Fibroblast of skin of abdomen (primary cell): ENCODE results near the gene ITCH.
A peak's percentile ranks its signal among the peaks of the same experiment; 100 is the strongest.
"Not testable (repeated sequence)": the region's sequence is repeated elsewhere in the genome, so short reads cannot be mapped to it uniquely, and the experiment has no call there.

Experiments used
- DNase-seq: peaks from one replicate; pipeline ENCODE4 v3.0.0-alpha.2; 2013

Gene ITCH

DNA sequence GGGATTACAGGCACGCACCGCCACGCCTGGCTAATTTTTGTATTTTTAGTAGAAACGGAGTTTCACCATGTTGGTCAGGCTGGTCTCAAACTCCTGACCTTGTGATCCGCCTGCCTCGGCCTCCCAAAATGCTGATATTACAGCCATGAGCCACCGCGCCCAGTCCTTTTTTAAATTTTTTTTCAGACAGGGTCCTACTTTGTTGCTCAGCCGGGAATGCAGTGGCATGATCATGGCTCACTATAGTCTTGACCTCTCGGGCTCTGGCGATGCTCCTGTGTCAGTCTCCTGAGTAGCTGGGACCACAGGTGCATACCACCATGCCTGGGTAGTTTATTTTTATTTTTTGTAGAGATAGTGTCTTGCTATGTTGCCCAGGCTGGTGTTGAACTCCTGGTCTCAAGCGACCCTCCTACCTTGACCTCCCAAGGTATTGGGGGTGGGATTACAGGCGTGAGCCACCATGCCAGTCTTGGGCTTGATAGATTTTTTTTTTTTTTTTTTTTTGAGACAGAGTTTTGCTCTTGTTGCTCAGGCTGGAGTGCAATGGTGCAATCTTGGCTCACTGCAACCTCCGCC lies 19.9 kb downstream of the ITCH start:
- not testable (repeated sequence) for DNase-seq

- DNase-seq = no peak
These were observed 22.4 kb downstream of the ITCH start for GRCh38 chr20:34385464-34385863.

GRCh38 chr20:34388000-34388399 lies 24.9 kb downstream of the ITCH start:
- DNase-seq = no peak

DNA sequence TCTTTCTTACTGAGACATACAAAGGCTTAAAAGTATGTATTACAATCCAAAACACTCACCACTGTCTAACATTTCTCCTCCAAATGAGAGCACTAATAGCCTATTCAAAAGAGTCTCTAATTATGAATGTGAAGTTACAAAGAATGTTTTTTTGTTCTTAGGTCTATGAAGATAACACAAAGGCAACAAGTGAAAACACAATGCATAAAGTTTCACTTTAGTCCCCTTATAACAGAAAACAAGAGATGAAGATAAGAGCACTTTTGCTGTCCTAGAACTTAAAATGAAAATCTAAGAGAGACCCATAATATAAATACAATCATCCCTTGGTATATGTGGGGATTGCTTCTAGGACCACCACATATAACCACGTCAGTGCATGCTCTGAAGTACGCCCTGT lies 25.6 kb downstream of the ITCH start:
- no peak for DNase-seq

DNA sequence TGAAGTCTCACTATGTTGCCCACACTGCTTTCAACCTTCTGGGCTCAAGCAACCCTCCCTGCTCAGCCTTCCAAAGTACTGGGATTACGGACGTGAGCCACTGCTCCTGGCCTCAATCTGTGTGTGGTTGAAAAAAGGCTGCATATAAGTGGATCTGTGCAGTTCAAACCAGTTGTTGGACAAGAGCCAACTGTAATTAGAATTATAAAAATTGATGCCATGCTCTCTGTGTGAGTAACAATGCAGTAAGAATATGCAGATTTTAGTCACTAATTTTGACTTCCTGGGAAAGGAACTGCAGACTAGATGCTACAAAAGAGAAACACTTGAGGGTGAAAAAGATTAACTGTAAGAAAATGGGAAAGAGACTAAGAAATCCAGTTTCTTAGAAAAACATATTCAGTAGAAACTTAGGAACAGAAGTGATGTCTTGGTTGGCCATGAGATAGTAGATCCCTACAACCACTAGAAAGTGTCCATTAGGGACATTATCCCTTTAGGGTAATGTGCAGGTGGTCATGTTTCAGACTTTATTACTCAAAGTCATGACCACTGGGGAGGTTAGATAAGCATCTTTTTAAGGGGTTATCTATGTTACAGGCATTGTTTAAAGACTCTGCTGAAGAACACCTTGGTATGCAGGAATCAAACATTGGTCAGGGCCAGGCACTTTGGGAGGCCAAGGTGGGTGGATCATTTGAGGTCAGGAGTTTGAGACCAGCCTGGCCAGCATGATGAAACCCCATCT lies 26.3 kb downstream of the ITCH start:
- peak; percentile 56 for DNase-seq

DNA sequence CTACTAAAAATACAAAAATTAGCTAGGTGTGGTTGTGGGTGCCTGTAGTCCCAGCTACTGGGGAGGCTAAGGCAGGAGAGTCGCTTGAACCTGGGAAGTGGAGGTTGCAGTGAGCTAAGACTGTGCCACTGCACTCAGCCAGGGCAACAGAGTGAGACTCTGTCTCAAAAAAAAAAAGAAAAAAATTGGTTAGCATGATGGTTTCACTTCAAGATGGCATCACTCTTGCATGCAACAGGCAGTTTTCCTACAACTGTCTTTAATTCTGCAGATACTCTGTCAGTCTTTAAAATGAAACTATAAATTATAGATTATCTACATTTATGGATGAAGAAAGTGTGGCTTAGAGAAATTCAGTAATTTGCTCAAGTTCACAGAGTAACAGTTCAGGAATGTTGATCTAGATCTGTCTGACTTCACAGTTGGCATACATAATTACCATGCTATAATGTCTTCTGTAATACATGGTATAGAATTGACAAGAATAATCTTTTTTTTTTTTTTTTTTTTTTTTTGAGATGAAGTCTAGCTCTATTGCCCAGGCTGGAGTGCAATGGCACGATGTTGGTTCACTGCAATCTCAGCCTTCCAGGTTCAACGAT lies 27.0 kb downstream of the ITCH start:
- DNase-seq = peak; percentile 40

GRCh38 chr20:34396408-34396807 lies 33.3 kb downstream of the ITCH start:
- no peak for DNase-seq

GRCh38 chr20:34397096-34397495 lies 34.0 kb downstream of the ITCH start:
- no peak for DNase-seq

DNA sequence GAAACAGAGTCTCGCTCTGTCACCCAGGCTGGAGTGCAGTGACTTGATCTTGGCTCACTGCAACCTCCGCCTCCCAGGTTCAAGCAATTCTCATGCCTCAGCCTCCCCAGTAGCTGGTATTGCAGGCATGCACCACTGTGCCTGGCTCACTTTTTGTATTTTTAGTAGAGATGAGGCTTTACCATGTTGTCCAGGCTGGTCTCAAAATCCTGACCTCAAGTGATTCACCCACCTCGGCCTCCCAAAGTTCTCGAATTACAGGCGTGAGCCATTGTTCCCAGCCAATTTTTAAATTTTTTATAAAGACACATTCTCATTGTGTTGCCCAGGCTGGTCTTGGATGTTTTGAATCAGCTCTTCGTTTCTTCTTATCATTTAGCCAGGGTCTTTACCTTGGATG lies 37.7 kb downstream of the ITCH start:
- DNase-seq = peak; percentile 59

GRCh38 chr20:34401741-34402455 lies 38.8 kb downstream of the ITCH start:
- no peak for DNase-seq

DNA sequence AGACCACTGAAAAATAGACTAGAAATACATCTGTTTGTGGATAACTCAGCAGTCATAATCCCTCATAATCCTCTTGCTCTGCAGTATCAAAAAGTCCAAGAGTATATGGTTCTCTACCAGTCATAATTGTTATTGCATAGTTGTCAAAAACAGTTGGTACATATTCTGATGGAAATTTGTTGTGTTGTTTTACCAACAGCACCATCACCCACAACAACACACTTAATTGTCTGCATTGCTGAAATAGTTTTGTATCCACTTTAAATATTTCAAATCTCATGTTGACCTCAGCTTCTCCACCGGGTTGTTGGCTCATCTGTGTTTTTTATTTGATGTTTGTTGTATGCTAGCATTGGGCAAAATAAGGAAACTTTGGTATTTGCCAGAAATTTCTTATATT lies 39.4 kb downstream of the ITCH start:
- peak; percentile 6 for DNase-seq

- no peak for DNase-seq
These were observed 40.2 kb downstream of the ITCH start for GRCh38 chr20:34403063-34403827.

GRCh38 chr20:34403908-34404307 lies 40.8 kb downstream of the ITCH start:
- no peak for DNase-seq

- no peak for DNase-seq
These were observed 41.7 kb downstream of the ITCH start for GRCh38 chr20:34404803-34405202.

GRCh38 chr20:34405247-34405651 lies 42.2 kb downstream of the ITCH start:
- DNase-seq = not testable (repeated sequence)

DNA sequence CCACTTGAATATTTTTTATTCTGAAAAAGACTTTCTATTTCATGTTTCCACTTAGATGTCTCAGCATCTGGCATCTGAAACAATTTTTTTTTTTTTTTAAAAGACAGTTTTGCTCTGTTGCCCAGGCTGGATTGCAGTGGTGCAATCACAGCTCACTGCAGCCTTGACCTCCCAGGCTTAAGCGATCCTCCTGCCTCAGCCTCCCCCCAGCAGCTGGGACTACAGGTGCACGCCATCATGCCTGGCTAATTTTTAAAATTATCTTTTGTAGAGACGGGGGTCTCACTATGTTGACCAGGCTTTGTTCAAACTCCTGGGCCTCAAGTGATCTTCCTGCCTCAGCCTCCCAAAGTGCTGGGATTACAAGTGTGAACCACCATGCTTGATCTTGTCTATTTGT lies 42.9 kb downstream of the ITCH start:
- not testable (repeated sequence) for DNase-seq

GRCh38 chr20:34407962-34408474 lies 44.9 kb downstream of the ITCH start:
- no peak for DNase-seq

DNA sequence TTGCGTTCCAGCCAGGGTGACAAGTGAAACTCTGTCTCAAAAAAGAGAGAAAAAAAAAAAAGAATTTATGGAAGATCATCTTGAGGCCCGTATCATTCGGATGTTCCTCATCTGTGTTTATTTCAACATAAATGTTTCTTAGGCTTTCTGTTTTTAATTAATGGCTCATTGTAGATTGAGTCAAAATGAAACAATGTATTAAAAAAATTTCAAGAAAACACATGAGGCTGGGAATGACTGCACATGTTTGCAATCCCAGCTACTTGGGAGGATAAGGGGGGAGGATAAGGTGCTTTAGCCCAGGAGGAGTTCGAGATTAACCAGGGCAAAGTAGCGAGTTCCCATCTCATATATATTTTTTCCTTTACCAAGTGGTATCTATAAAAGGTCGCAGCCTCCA lies 47.3 kb downstream of the ITCH start:
- DNase-seq = peak; percentile 80

- DNase-seq = no peak
These were observed 49.4 kb downstream of the ITCH start for GRCh38 chr20:34412453-34412852.

- DNase-seq = not testable (repeated sequence)
These were observed 51.5 kb downstream of the ITCH start for GRCh38 chr20:34414525-34414924.

- DNase-seq = no peak
These were observed 52.0 kb downstream of the ITCH start for GRCh38 chr20:34415079-34415478.

GRCh38 chr20:34420146-34420545 lies 57.1 kb downstream of the ITCH start:
- no peak for DNase-seq
